ENCODE results near the gene SPTBN5.

DNA sequence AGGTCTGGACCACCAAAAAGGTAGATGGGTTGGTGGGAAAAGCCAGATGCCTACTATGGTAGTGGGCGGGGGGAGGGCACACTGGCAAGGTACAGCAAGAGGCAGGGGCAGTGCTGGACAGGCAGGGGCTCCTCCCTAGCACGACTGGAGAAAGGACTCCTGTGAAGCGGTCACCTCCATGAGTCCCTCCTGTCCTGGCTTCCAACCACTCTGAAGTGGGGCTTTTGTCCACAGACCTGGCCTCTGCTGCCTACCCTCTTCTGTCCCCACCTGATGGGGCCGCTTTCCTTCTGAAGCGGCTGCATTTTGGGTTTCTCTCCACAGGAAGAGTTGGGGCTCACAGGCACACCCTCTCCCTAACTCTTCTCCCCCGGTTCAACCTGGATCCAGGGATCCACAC is 2.7 kb upstream of the SPTBN5 start:
- TF ChIP-seq TAF1 (IDR thresholded peaks at IDR 0.05; ENCODE audit: borderline replicate concordance, low read depth, low read length) (no peak), POLR2A (IDR thresholded peaks at IDR 0.05; ENCODE audit: low read depth, low read length) (no peak; the same call in 1 of the 2 replicates)
